ENCODE data around the gene SENP3. TPM values are rescaled to one million over a fixed set of nuclear protein-coding genes. Genes with fewer than 3 reads are reported as not detected.

SENP3 gene
- total and polyA plus RNA-seq, 3 donors from 2014 or later, result 77.4 to 108 (median 83.5) TPM

GRCh38 chr17:7580604-7581575 is 19.2 kb downstream of the SENP3 start:
- Histone ChIP-seq H3K36me3 (ENCODE audit: low read depth, missing control alignments) (no peaks in the 10 kb centered on the region), H3K4me3 (no peak overlapping the region), H3K27ac (peak overlapping the region in 1 of 2 donors; percentile 61), H3K27me3 (no peaks in the 10 kb centered on the region), H3K4me1 (peaks cover 33% of the 10 kb centered on the region), H3K9me3 (no peaks in the 10 kb centered on the region)
- intact Hi-C loops (cut with DNase I; ENCODE audit: low total_unique reads), result no loop called here
- DNase-seq, result no peak
- 64 to 73% methylated on average over 23 of the region's 23 CpGs for WGBS, 2 donors
- TF ChIP-seq, protein P1, sequence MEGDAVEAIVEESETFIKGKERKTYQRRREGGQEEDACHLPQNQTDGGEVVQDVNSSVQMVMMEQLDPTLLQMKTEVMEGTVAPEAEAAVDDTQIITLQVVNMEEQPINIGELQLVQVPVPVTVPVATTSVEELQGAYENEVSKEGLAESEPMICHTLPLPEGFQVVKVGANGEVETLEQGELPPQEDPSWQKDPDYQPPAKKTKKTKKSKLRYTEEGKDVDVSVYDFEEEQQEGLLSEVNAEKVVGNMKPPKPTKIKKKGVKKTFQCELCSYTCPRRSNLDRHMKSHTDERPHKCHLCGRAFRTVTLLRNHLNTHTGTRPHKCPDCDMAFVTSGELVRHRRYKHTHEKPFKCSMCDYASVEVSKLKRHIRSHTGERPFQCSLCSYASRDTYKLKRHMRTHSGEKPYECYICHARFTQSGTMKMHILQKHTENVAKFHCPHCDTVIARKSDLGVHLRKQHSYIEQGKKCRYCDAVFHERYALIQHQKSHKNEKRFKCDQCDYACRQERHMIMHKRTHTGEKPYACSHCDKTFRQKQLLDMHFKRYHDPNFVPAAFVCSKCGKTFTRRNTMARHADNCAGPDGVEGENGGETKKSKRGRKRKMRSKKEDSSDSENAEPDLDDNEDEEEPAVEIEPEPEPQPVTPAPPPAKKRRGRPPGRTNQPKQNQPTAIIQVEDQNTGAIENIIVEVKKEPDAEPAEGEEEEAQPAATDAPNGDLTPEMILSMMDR (IDR thresholded peaks at IDR 0.05), result no peak
- no peak for TF ChIP-seq POLR2A (IDR thresholded peaks at IDR 0.05)

DNA sequence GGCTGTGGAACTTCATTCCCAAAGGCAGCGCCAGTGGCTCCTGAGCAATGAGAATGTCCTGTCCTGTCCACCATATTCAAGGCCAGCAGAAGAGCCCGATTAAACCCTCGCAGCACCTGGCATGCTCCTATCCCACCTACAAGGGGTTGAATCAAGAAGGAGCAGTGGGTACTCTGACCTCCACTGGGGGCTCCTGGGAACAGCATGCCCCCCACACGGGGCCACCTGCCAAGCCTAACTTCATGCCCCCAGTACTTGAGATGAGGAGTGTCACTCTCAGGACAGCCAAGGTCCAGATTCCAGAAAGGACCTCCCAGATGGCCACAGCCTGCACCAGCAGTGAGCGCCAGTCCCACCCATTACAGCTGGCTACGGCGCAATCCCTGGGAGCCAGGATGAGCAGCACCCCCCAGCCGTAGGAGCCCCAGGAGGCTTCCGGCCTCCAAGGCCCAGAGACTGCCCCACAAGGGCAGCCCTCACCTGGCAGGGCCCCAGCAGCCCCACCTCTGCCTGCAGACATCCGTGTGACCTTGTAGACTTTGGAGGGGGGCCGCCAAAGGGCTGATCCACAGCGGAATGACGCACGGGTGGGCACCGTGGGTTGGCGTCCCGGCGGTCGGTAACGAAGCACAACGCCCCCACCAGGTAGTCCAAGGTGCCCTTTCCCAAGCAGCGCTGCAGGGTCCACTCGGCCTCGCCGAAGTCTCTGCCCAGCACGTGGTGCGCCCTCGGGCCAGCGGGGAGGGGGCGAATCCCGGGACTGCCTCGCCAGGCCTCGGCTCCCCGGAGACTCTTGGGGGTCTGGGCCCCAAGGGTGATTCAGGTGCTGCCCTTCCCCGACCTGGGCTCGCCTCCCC is 20.9 kb downstream of the SENP3 start:
- Histone ChIP-seq H3K36me3 (ENCODE audit: low read depth, missing control alignments) (no peaks in the 10 kb centered on the region), H3K9me3 (no peaks in the 10 kb centered on the region), H3K4me3 (peak overlapping the region; percentile 52 to 72), H3K4me1 (peaks cover 33% of the 10 kb centered on the region), H3K27ac (peak overlapping the region; percentile 90 to 94), H3K27me3 (no peaks in the 10 kb centered on the region)
- WGBS, 2 donors, result 49 to 61% methylated on average over 27 to 36 of the region's 36 CpGs
- no peak for DNase-seq
- TF ChIP-seq POLR2A (IDR thresholded peaks at IDR 0.05), result no peak
- TF ChIP-seq, protein P1 (IDR thresholded peaks at IDR 0.05), result no peak
- intact Hi-C loops (cut with DNase I; ENCODE audit: low total_unique reads), result no loop called here

- WGBS, 2 donors, result 1 to 9% methylated on average over 49 to 69 of the region's 69 CpGs
- DNase-seq, result peak; percentile 97
- H3K9me3 ChIP-seq, result no peaks in the 10 kb centered on the region
- H3K27me3 ChIP-seq, result no peaks in the 10 kb centered on the region
- H3K4me3 ChIP-seq, result peak within 1 kb of the TSS; percentile 52 to 72
- no peaks in the 10 kb centered on the region for H3K36me3 ChIP-seq (ENCODE audit: low read depth, missing control alignments)
- no peak for TF ChIP-seq POLR2A (IDR thresholded peaks at IDR 0.05)
- TF ChIP-seq, protein P1 (IDR thresholded peaks at IDR 0.05), result no peak
- peak within 1 kb of the TSS; percentile 90 to 94 for H3K27ac ChIP-seq
- intact Hi-C loops (cut with DNase I; ENCODE audit: low total_unique reads), result no loop called here
- peaks cover 34% of the 10 kb centered on the region for H3K4me1 ChIP-seq
These were observed 21.8 kb downstream of the SENP3 start, which contains the start of gene MPDU1 for GRCh38 chr17:7583253-7584109. Gene MPDU1, plus strand, starts transcription at chr17:7583852. Its CDS starts 11 bp downstream, at chr17:7583863.

GRCh38 chr17:7586673-7587419 is 25.1 kb downstream of the SENP3 start:
- Histone ChIP-seq H3K9me3 (no peaks in the 10 kb centered on the region), H3K27ac (no peak overlapping the region), H3K4me1 (peaks cover 24% of the 10 kb centered on the region), H3K4me3 (no peak overlapping the region), H3K27me3 (no peaks in the 10 kb centered on the region), H3K36me3 (ENCODE audit: low read depth, missing control alignments) (no peaks in the 10 kb centered on the region)
- intact Hi-C loops (cut with DNase I; ENCODE audit: low total_unique reads), result no loop called here
- TF ChIP-seq, protein P1 (IDR thresholded peaks at IDR 0.05), result no peak
- no peak for TF ChIP-seq POLR2A (IDR thresholded peaks at IDR 0.05)
- 80 to 94% methylated on average over 9 of the region's 9 CpGs for WGBS, 2 donors
- no peak for DNase-seq

Measured in testis (tissue), 3 donors.